Muscle layer of duodenum (tissue), 2 donors: ENCODE data around the gene PLXNB2.

Experiments
- H3K27ac ChIP-seq: one replicate; pipeline ENCODE4 v1.7.0; 2013; ENCODE audit warnings: mild to moderate bottlenecking, low read length
- H3K27me3 ChIP-seq: one replicate; pipeline ENCODE4 v1.7.0; 2013; ENCODE audit warnings: low read depth, mild to moderate bottlenecking, control low read depth, low read length
- H3K36me3 ChIP-seq, 2 donors: one replicate each; pipeline ENCODE4 v1.7.0; 2013; ENCODE audit warnings: low read length in 2 of 2, control low read depth in 1 of 2, mild to moderate bottlenecking in 1 of 2; ENCODE audit not compliant: insufficient read depth in 2 of 2, control insufficient read depth in 1 of 2
- H3K4me1 ChIP-seq, 2 donors: one replicate each; pipeline ENCODE4 v1.7.0; 2013; ENCODE audit warnings: low read length in 2 of 2, mild to moderate bottlenecking in 2 of 2, control low read depth in 1 of 2, moderate library complexity in 1 of 2; ENCODE audit not compliant: insufficient read depth in 2 of 2, control insufficient read depth in 1 of 2
- H3K4me3 ChIP-seq, 2 donors: one replicate each; pipeline ENCODE4 v1.7.0; 2013; ENCODE audit warnings: low read length in 2 of 2, low read depth in 1 of 2, mild to moderate bottlenecking in 1 of 2
- H3K9me3 ChIP-seq, 2 donors: one replicate each; pipeline ENCODE4 v1.7.0; 2013; ENCODE audit warnings: low read length in 2 of 2, control low read depth in 1 of 2, mild to moderate bottlenecking in 1 of 2; ENCODE audit not compliant: control insufficient read depth in 1 of 2
- donor health status: healthy.

PLXNB2 gene

DNA sequence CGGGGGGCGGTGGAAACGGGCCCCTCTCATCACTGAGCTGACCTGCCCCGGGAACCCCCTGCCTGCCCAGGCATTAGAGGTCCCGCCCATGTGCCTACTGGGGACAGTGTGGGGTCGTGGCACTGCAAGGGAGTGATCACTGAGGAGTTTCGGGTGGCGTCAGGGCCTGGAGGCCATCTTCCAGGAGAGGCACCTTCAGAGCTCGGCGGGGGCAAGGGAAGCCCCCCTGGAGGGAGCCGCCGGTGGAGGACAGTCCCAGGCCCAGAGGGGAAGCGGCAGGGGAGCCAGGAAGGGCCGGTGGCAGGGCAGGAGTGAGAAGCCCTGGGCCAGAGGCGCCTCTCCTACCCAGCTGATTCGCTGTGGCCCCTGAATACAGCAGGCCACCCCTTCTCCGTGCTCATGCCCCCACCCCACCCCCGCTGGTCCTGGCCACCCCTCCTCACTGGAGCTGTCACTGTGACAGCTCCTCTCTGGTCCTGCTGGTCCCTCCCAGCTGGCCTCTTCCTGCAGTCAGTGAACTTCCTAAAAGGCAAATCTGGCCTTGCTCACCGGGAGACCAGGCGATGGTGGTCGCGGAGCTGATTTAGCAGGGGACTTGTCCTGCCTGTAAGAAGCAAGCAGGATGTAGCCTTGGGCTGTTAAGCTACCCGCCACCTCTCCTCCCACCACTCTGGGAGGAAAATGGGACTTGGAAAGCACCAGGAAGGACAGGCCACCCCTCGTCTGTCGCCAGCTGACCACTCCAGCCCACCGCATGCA is 35.2 kb downstream of the PLXNB2 start:
- no peak overlapping the region for H3K4me3 ChIP-seq
- no peak overlapping the region for H3K27ac ChIP-seq
- no peaks in the 10 kb centered on the region for H3K9me3 ChIP-seq
- H3K4me1 ChIP-seq = peaks cover 0 to 51% of the 10 kb centered on the region in 2 donors
- no peaks in the 10 kb centered on the region for H3K27me3 ChIP-seq
- H3K36me3 ChIP-seq = peaks cover 0 to 21% of the 10 kb centered on the region in 2 donors

DNA sequence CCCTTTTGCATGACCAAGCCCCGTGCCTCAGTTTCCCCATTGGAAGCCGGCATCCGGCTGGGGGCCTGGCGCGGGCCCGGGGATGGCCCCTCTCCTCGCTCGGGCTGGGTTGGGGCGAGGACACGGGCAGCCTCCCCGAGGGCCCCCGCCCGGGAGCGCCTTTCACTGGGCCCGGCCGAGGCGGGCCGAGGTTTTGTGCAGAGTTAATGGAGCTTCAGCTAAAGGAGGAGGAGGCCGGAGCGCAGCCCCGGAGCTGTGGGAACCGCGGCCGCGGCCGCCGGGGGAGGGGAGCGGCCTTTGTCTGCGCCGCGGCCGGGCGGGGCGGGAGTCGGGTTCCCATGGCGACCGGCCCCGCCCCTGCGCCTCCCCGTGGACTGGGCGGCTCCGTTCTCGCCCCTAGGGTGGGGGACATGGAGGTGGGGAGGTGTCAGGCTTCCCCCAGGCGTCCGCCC is 35.9 kb downstream of the PLXNB2 start:
- no peaks in the 10 kb centered on the region for H3K9me3 ChIP-seq
- no peaks in the 10 kb centered on the region for H3K27me3 ChIP-seq
- H3K4me1 ChIP-seq = peaks cover 0 to 57% of the 10 kb centered on the region in 2 donors
- H3K4me3 ChIP-seq = peak overlapping the region in 1 of 2 donors; percentile 57
- H3K36me3 ChIP-seq = peaks cover 0 to 15% of the 10 kb centered on the region in 2 donors
- H3K27ac ChIP-seq = no peak overlapping the region

DNA sequence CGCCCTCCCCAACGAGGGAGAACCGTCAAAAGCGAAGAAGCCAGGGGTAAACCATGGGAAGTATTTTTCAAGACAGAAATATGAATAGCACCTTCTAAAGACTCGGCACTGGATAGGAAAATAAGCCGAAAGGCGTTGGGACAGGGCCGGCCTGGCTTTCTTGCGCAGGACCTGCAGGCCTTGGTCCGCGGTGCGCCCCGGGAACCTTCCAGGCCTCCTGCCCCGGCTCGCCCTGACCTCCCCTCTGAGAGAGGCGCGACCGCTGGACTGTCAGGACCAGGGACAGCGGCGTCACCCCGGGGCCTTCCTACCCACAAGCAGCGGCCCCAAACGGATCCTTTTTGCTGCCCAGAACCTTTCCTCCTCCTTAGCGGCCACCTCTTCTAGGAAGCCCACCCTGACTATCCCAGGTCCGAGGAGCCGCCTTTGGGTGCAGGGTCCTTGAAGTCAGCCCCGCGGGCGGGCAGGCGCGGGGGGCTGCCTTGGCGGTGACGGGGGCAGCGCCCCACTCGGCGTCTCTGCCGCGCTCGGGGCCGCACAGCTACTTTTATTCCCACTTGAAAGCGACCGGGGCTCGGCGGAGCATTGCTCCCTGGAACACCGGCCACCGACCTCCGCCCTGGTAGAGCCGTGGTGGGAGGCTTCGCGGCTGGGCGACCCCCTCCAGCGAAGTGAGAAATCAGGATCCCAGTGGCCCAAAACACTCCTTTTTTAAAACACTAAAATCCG is 36.6 kb downstream of the PLXNB2 start:
- Histone ChIP-seq H3K4me1 (peaks cover 0 to 57% of the 10 kb centered on the region in 2 donors), H3K4me3 (peak overlapping the region; percentile 26 to 57), H3K27me3 (no peaks in the 10 kb centered on the region), H3K9me3 (no peaks in the 10 kb centered on the region), H3K27ac (no peak overlapping the region), H3K36me3 (peaks cover 0 to 8% of the 10 kb centered on the region in 2 donors)

DNA sequence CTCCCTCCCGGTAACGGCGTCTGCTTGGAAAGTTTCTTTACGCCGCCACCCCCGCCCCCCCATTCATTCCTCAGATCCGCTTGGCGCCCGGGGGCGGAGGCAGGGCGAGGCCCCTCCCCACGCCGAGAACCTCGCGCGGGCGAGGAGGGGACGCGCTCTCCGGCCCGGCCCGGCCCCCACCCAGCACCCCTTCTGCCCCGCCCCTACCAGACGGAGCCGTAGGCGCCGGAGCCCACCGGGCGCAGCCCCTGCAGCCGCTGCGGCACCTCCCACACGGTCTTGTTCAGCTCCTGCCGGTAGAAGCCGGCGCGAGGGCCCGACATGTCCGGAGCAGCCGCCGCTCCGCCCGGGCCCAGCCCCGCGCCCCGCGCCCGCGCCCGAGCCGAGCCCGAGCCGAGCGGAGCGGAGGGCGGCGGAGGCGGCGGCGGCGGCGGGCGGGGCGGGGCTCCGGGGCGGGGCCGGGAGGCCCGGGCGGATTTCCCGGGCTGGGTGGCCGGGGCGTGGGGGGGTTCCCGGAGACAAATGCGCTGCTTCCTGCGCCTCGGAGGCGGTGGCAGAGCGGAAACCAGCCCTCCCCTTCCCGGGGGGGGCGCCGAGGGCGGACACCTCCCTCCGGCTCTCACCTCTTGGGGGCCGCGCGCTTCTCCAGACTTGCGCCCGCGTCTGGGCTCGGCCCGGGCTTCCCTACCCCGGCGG is 37.3 kb downstream of the PLXNB2 start, which contains the start of gene MAPK11:
Gene MAPK11 (minus strand): TSS at position 411 of the 696 bp plus-strand sequence. CDS start 88 bp downstream, at position 323.
- peaks cover 0 to 57% of the 10 kb centered on the region in 2 donors for H3K4me1 ChIP-seq
- H3K27ac ChIP-seq = no peak within 1 kb of the TSS
- no peaks in the 10 kb centered on the region for H3K27me3 ChIP-seq
- no peaks in the 10 kb centered on the region for H3K9me3 ChIP-seq
- peak within 1 kb of the TSS; percentile 26 to 57 for H3K4me3 ChIP-seq
- peaks cover 0 to 3% of the 10 kb centered on the region in 2 donors for H3K36me3 ChIP-seq

DNA sequence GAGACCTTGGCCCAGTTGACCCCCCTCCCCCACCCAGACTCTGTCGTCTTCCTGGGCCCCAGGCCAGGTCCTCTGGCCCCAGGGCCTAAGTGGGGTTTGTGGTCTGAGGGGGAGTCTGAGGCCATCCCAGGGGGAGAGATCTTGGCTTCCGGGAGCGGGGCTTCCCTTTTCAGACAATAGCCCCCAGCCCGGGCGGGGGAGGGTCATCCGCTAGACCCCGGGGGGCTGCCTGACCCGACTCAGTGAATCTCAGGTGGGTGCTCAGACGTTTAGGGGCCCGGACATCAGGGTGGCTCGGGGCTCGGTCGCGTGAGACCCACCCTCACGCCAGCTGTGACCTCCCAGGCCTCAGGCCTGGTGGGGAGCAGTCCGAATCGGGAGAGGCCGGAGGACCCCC is 37.9 kb downstream of the PLXNB2 start:
- no peaks in the 10 kb centered on the region for H3K27me3 ChIP-seq
- peaks cover 0 to 57% of the 10 kb centered on the region in 2 donors for H3K4me1 ChIP-seq
- peak overlapping the region in 1 of 2 donors; percentile 56 for H3K4me3 ChIP-seq
- no peaks in the 10 kb centered on the region for H3K9me3 ChIP-seq
- no peaks in the 10 kb centered on the region for H3K36me3 ChIP-seq
- no peak overlapping the region for H3K27ac ChIP-seq

DNA sequence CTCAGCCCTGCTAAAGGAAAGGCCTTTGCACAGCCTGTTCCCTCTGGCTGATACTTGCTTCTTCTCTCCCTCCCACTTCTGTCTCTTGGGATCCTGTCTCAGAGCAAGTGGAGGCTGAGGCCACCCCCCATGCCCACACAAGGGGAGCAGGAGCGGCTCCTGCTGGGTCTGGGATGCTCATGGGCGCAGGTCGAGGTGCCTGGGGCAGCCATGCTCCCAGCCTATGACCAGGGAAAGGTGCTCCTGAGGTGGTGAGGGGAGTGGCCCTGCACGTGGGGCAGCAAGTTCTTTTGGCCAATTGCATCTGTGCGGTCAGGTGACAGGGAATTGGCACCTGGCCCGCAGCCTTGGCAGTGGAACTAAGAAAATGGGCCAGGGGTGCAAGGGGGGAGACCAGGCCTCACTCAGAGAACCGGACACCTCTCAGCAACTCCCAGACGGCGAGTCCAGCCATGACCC is 38.8 kb downstream of the PLXNB2 start:
- Histone ChIP-seq H3K27ac (no peak overlapping the region), H3K4me3 (peak overlapping the region in 1 of 2 donors; percentile 16)

DNA sequence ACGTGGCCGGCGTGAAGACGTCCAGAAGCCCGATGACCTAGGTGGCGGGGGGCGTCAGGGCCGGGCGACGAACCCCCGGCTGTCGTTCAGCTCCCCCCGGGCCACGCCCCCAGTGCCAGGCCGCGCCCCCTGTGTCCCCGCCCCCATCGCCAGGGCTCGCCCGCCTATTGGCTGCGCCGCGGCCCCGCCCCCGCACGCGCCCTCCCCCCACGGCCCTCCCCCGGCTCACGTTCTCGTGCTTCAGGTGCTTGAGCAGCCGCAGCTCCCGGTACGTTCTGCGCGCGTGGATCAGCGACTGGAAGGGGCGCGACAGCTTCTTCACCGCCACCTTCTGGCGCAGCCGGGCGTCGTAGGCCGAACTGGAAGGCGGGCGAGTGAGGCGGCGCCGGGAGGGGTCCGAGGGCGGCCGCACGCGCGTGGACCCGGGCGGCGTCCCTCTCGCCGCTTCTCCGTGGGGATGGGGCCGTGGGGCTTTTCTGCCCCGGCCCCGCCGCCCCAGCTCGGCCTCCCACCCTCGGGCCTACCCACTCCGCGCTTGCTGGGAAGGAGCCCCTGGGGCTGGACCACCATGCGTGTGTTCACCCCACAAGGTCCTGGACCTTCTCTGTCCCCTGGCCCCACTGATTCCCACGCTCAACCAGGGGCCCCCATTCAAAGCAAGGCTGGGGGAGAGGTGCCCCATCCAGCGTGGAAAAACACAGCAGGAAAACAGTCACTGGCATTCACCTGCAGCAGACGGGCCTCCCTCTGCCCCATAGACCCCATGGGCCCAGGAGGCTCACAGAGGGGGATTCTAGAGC is 39.7 kb downstream of the PLXNB2 start:
- Histone ChIP-seq H3K4me1 (peaks cover 0 to 55% of the 10 kb centered on the region in 2 donors), H3K9me3 (no peaks in the 10 kb centered on the region), H3K4me3 (peak overlapping the region in 1 of 2 donors; percentile 50), H3K27ac (no peak overlapping the region), H3K36me3 (no peaks in the 10 kb centered on the region), H3K27me3 (peaks cover 4% of the 10 kb centered on the region)

More for the DNA sequence above, 38.8 kb downstream of the PLXNB2 start:
- Histone ChIP-seq H3K9me3 (no peaks in the 10 kb centered on the region), H3K4me1 (peaks cover 0 to 57% of the 10 kb centered on the region in 2 donors), H3K27me3 (no peaks in the 10 kb centered on the region), H3K36me3 (no peaks in the 10 kb centered on the region)

DNA sequence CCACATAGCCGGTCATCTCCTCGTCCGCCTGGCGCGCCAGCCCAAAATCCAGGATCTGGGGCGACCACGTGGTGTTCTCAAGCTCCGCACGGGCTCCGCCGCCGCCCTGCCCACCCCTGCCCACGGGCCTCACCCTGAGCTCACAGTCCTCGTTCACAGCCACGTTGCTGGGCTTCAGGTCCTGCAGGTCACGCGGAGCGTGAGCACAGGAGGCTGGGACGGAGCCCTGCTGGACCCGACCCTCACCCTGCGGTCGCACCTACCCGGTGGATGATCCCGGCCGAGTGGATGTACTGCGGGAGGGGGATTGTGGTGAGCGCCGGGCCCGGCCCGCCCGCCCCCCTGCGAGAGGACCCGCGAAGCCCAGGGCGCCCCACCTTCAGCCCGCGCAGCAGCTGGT is 40.5 kb downstream of the PLXNB2 start:
- H3K36me3 ChIP-seq = no peaks in the 10 kb centered on the region
- H3K27ac ChIP-seq = no peak overlapping the region
- peaks cover 0 to 57% of the 10 kb centered on the region in 2 donors for H3K4me1 ChIP-seq
- no peaks in the 10 kb centered on the region for H3K9me3 ChIP-seq
- peak overlapping the region in 1 of 2 donors; percentile 50 for H3K4me3 ChIP-seq
- H3K27me3 ChIP-seq = peaks cover 12% of the 10 kb centered on the region

DNA sequence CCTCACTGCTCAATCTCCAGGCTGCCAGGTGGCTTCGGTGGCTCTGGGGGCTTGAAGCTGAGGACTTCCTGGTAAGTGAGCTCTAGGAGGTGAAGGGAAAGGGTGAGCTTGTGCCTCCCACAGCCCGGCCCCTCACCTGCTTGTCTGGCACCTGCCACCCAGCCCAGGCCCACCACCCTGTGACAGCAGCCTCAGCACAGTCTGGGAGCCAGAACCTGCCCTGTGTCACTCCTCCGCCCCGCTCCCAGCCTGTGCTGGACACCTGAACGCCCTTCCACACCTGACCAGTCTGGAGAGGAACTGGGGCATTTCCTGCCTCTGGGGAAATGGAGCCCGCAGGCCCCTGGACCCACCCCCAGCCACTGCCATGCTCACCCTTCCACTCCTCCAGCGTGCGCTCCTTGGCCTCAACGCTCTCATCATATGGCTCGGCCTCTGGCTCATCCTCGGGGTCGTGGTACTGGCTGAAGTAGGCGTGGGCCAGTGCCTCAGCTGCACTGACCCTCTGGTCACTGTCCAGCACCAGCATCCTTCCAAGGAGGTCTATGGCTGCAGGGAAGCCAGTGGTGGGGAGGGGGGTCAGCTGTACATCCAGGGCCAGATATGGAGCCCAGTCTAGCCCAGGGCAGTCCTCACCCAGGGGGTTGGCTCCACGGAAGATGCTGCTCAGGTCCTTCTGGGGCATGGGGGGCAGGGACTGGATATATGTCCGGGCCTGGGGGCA is 42.3 kb downstream of the PLXNB2 start:
- H3K27me3 ChIP-seq = peaks cover 12% of the 10 kb centered on the region

More for the DNA sequence above, 42.3 kb downstream of the PLXNB2 start:
- no peaks in the 10 kb centered on the region for H3K36me3 ChIP-seq
- H3K4me1 ChIP-seq = peaks cover 0 to 53% of the 10 kb centered on the region in 2 donors
- no peaks in the 10 kb centered on the region for H3K9me3 ChIP-seq
- no peak overlapping the region for H3K4me3 ChIP-seq
- no peak overlapping the region for H3K27ac ChIP-seq
